ENCODE data around the gene LRRC26.

The LRRC26 gene

GRCh38 chr9:137167747-137168572, 1.9 kb downstream of the LRRC26 start:
- DNase-seq (ENCODE audit: low spot score), result no peak

- DNase-seq (ENCODE audit: low spot score), result no peak
Measured at GRCh38 chr9:137167277-137167746, 2.5 kb downstream of the LRRC26 start.

GRCh38 chr9:137166380-137167229, 3.2 kb downstream of the LRRC26 start:
- DNase-seq (ENCODE audit: low spot score), result no peak

GRCh38 chr9:137165250-137165836, 4.5 kb downstream of the LRRC26 start:
- no peak for DNase-seq (ENCODE audit: low spot score)

- no peak for DNase-seq (ENCODE audit: low spot score)
Measured at GRCh38 chr9:137164370-137165249, 5.2 kb downstream of the LRRC26 start.

GRCh38 chr9:137163805-137164204, 6.0 kb downstream of the LRRC26 start:
- no peak for DNase-seq (ENCODE audit: low spot score)

GRCh38 chr9:137163365-137163715, 6.5 kb downstream of the LRRC26 start:
- DNase-seq (ENCODE audit: low spot score), result no peak

- DNase-seq (ENCODE audit: low spot score), result no peak
Measured at GRCh38 chr9:137162505-137163364, 7.1 kb downstream of the LRRC26 start.

- no peak for DNase-seq (ENCODE audit: low spot score)
Measured at GRCh38 chr9:137161558-137162486, 8.0 kb downstream of the LRRC26 start.

- no peak for DNase-seq (ENCODE audit: low spot score)
Measured at GRCh38 chr9:137160716-137161557, 8.9 kb downstream of the LRRC26 start.

GRCh38 chr9:137160054-137160425, 9.8 kb downstream of the LRRC26 start:
- DNase-seq (ENCODE audit: low spot score), result no peak

GRCh38 chr9:137159105-137160053, 10.5 kb downstream of the LRRC26 start:
- DNase-seq (ENCODE audit: low spot score), result no peak

GRCh38 chr9:137158625-137159024, 11.2 kb downstream of the LRRC26 start:
- DNase-seq (ENCODE audit: low spot score), result no peak

- DNase-seq (ENCODE audit: low spot score), result no peak
Measured at GRCh38 chr9:137157618-137158415, 12.0 kb downstream of the LRRC26 start.

- DNase-seq (ENCODE audit: low spot score), result no peak
Measured at GRCh38 chr9:137156567-137157375, 13.1 kb downstream of the LRRC26 start.

All from putamen (tissue), 1 donor.